PC-9 (cell line): ENCODE measurements around the gene ATF6. TPM values are rescaled to one million over a fixed set of nuclear protein-coding genes. Genes with fewer than 3 reads are reported as not detected.
A peak's percentile ranks its signal among the peaks of the same experiment; 100 is the strongest.

Experiments used
- BruUV-seq: library from RNA; stranded (reverse); fragments of 400-500 nt; replicated peaks from 2 replicates; lab custom pipeline; 2021; lab: Mats Ljungman, UMichigan
- CTCF ChIA-PET: fragments of 300-600 bp; sonication (Branson Sonifier 250); formaldehyde crosslinking; loops from one replicate; lab custom pipeline; 2022; ENCODE audit warnings: antibody characterized with exemption; lab: Charles Lee
- POLR2A ChIA-PET: fragments of 300-600 bp; sonication (Branson Sonifier 250); formaldehyde crosslinking; loops from one replicate; lab custom pipeline; 2022; ENCODE audit warnings: antibody characterized with exemption; ENCODE audit not compliant: unreplicated experiment; lab: Charles Lee
- DNase-seq, 2 experiments: peaks; one replicate each; pipeline versions ENCODE4 v3.0.0 to v3.0.0-alpha.2; 2015 to 2022; ENCODE audit warnings: mixed read lengths in 1 of 2
- H2AFZ ChIP-seq: fragments of 200-600 bp; sonication (generic); 2 replicates; pipeline ENCODE4 v1.8.1; 2017; ENCODE audit warnings: antibody characterized with exemption
- H3F3A ChIP-seq: fragments of 200-600 bp; sonication (generic); 2 replicates; pipeline ENCODE4 v1.8.1; 2017; ENCODE audit warnings: antibody characterized with exemption, mild to moderate bottlenecking, low read depth; ENCODE audit not compliant: insufficient read depth
- H3K27ac ChIP-seq: fragments of 200-600 bp; sonication (generic); 2 replicates; pipeline ENCODE4 v1.6.1; 2016; ENCODE audit warnings: mixed run types
- H3K27me3 ChIP-seq: fragments of 200-600 bp; sonication (generic); 2 replicates; pipeline ENCODE4 v1.6.1; 2016; ENCODE audit warnings: low read depth, mixed run types; ENCODE audit not compliant: insufficient read depth
- H3K36me3 ChIP-seq: fragments of 200-600 bp; sonication (generic); 2 replicates; pipeline ENCODE4 v1.6.1; 2016; ENCODE audit warnings: low read depth, mixed run types
- H3K4me1 ChIP-seq: fragments of 200-600 bp; sonication (generic); replicated peaks from 2 replicates; pipeline ENCODE4 v1.6.1; 2016; ENCODE audit warnings: mixed run types; ENCODE audit not compliant: insufficient read depth
- H3K4me2 ChIP-seq: fragments of 200-600 bp; sonication (generic); 2 replicates; pipeline ENCODE4 v1.6.1; 2017; ENCODE audit warnings: mixed run types
- H3K4me3 ChIP-seq: fragments of 200-600 bp; sonication (generic); 2 replicates; pipeline ENCODE4 v1.6.1; 2016; ENCODE audit warnings: mixed run types
- H3K79me2 ChIP-seq: fragments of 200-600 bp; sonication (generic); 2 replicates; pipeline ENCODE4 v1.6.1; 2017; ENCODE audit warnings: low read depth, mixed run types
- H3K9me2 ChIP-seq: fragments of 200-600 bp; sonication (generic); 2 replicates; pipeline ENCODE4 v1.8.1; 2017; ENCODE audit warnings: mild to moderate bottlenecking; ENCODE audit not compliant: insufficient read depth
- H3K9me3 ChIP-seq: fragments of 200-600 bp; sonication (generic); 2 replicates; pipeline ENCODE4 v1.8.1; 2016; ENCODE audit warnings: low read depth; ENCODE audit not compliant: insufficient read depth
- H4K20me1 ChIP-seq: fragments of 200-600 bp; sonication (generic); 2 replicates; pipeline ENCODE4 v1.8.1; 2017; ENCODE audit not compliant: insufficient read depth
- EZH2 ChIP-seq: fragments of 200-600 bp; sonication (generic); IDR thresholded peaks from 2 replicates; pipeline ENCODE4 v1.8.0; 2017; ENCODE audit warnings: antibody characterized with exemption, low read depth
- intact Hi-C: fragments of 100-400 bp; cut with micrococcal nuclease; formaldehyde crosslinking; loops from one replicate; pipeline ENCODE4 v1.10.0; 2022; ENCODE audit not compliant: unreplicated experiment
- total RNA-seq: library from RNA; stranded (reverse); gene quantifications from 2 replicates; pipeline ENCODE4 v1.2.3, GENCODE V29; 2021
- TF ChIP-seq, protein P1 (sequence below): fragments of 200-600 bp; sonication (generic); conservative IDR thresholded peaks from 2 replicates; pipeline ENCODE4 v1.6.1; 2017; ENCODE audit warnings: mixed run types, antibody characterized with exemption, mild to moderate bottlenecking, moderate library complexity

Gene ATF6
- total RNA-seq, 1 experiment from 2014 or later = 19.5 TPM

- H3K27me3 ChIP-seq = no peaks in the 10 kb centered on the region
- H3F3A ChIP-seq = peaks cover 7% of the 10 kb centered on the region; the same call in 1 of the 2 replicates
- TF ChIP-seq, protein P1, sequence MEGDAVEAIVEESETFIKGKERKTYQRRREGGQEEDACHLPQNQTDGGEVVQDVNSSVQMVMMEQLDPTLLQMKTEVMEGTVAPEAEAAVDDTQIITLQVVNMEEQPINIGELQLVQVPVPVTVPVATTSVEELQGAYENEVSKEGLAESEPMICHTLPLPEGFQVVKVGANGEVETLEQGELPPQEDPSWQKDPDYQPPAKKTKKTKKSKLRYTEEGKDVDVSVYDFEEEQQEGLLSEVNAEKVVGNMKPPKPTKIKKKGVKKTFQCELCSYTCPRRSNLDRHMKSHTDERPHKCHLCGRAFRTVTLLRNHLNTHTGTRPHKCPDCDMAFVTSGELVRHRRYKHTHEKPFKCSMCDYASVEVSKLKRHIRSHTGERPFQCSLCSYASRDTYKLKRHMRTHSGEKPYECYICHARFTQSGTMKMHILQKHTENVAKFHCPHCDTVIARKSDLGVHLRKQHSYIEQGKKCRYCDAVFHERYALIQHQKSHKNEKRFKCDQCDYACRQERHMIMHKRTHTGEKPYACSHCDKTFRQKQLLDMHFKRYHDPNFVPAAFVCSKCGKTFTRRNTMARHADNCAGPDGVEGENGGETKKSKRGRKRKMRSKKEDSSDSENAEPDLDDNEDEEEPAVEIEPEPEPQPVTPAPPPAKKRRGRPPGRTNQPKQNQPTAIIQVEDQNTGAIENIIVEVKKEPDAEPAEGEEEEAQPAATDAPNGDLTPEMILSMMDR = no peak
- no peak for TF ChIP-seq EZH2
- H3K4me1 ChIP-seq = no peaks in the 10 kb centered on the region; the same call in 1 of the 2 replicates
- no peaks in the 10 kb centered on the region for H3K79me2 ChIP-seq
- no peaks in the 10 kb centered on the region for H3K9me3 ChIP-seq
- DNase-seq = no peak
- POLR2A ChIA-PET = interaction anchor here (0.6 kb wide), 1 partner anchor 248 kb away, joined by 3 read pairs; no protein-coding TSS in a partner anchor
- H3K4me2 ChIP-seq = no peak overlapping the region
- peaks cover 9% of the 10 kb centered on the region; the same call in 1 of the 2 replicates for H4K20me1 ChIP-seq
- no peak overlapping the region for H3K4me3 ChIP-seq
- no TSS peak for BruUV-seq
- no peak overlapping the region for H3K27ac ChIP-seq
- H2AFZ ChIP-seq = no peak overlapping the region
- intact Hi-C loops = loop anchor here (5.0 kb wide), 3 partner anchors 232 to 602 kb away; partner anchors contain the start of gene OLFML2B
- H3K36me3 ChIP-seq = peaks cover 37% of the 10 kb centered on the region
- H3K9me2 ChIP-seq = no peaks in the 10 kb centered on the region
- CTCF ChIA-PET = interaction anchor here (0.6 kb wide), 1 partner anchor 246 kb away, joined by 4 read pairs; no protein-coding TSS in a partner anchor
Measured at GRCh38 chr1:161790587-161791317, 24.6 kb downstream of the ATF6 start.

- no peaks in the 10 kb centered on the region for H3K79me2 ChIP-seq
- no peak overlapping the region for H3K4me3 ChIP-seq
- no peak for TF ChIP-seq EZH2
- TF ChIP-seq, protein P1 = no peak
- no peaks in the 10 kb centered on the region; the same call in 1 of the 2 replicates for H3K4me1 ChIP-seq
- intact Hi-C loops = loop anchor here (1.0 to 5.0 kb wide), 4 partner anchors 230 to 600 kb away; partner anchors contain the start of gene OLFML2B
- H2AFZ ChIP-seq = no peak overlapping the region
- peaks cover 7% of the 10 kb centered on the region; the same call in 1 of the 2 replicates for H3F3A ChIP-seq
- H3K27me3 ChIP-seq = no peaks in the 10 kb centered on the region
- no peak overlapping the region for H3K27ac ChIP-seq
- H3K9me3 ChIP-seq = no peaks in the 10 kb centered on the region
- ChIA-PET POLR2A (interaction anchor here (0.7 to 0.9 kb wide), 3 partner anchors 232 to 743 kb away, joined by 3 to 4 read pairs (median 4); partner anchors contain the start of gene OLFML2B), CTCF (interaction anchor here (0.6 to 2.8 kb wide), 5 partner anchors 26 to 566 kb away, joined by 3 to 99 read pairs (median 4); partner anchors contain the start of genes ATF6 and OLFML2B)
- BruUV-seq = no TSS peak
- H3K36me3 ChIP-seq = peaks cover 40% of the 10 kb centered on the region
- DNase-seq = no peak
- peaks cover 9% of the 10 kb centered on the region; the same call in 1 of the 2 replicates for H4K20me1 ChIP-seq
- H3K4me2 ChIP-seq = no peak overlapping the region
- no peaks in the 10 kb centered on the region for H3K9me2 ChIP-seq
Measured at GRCh38 chr1:161791904-161792655, 26.0 kb downstream of the ATF6 start.

GRCh38 chr1:161792740-161793139, 26.6 kb downstream of the ATF6 start:
- intact Hi-C loops = loop anchor here (1.0 to 5.0 kb wide), 4 partner anchors 230 to 600 kb away; partner anchors contain the start of gene OLFML2B
- POLR2A ChIA-PET = interaction anchor here (0.8 to 0.9 kb wide), 2 partner anchors 232 to 244 kb away, joined by 3 to 4 read pairs; partner anchors contain the start of gene OLFML2B
- H2AFZ ChIP-seq = no peak overlapping the region
- H3K4me1 ChIP-seq = no peaks in the 10 kb centered on the region; the same call in 1 of the 2 replicates
- H3F3A ChIP-seq = peaks cover 7% of the 10 kb centered on the region; the same call in 1 of the 2 replicates
- DNase-seq = peak; percentile 5 to 84
- BruUV-seq = no TSS peak
- no peak overlapping the region for H3K4me3 ChIP-seq
- no peaks in the 10 kb centered on the region for H3K27me3 ChIP-seq
- no peak overlapping the region for H3K27ac ChIP-seq
- TF ChIP-seq, protein P1 = peak; percentile 76
- TF ChIP-seq EZH2 = no peak
- no peaks in the 10 kb centered on the region for H3K79me2 ChIP-seq
- H3K4me2 ChIP-seq = no peak overlapping the region
- no peaks in the 10 kb centered on the region for H3K9me2 ChIP-seq
- peaks cover 4% of the 10 kb centered on the region; the same call in 1 of the 2 replicates for H4K20me1 ChIP-seq
- CTCF ChIA-PET = interaction anchor here (0.6 to 2.8 kb wide), 5 partner anchors 26 to 964 kb away, joined by 3 to 99 read pairs (median 3); partner anchors contain the start of genes ATF6 and OLFML2B
- peaks cover 38% of the 10 kb centered on the region for H3K36me3 ChIP-seq
- H3K9me3 ChIP-seq = no peaks in the 10 kb centered on the region
